Esophagus muscularis mucosa (tissue), 4 donors: Measurements from ENCODE around the gene GCNA.

ENCODE experiments used
- EP300 ChIP-seq: sonication (generic); formaldehyde crosslinking; IDR thresholded peaks from one replicate; pipeline ENCODE4 v1.6.1; 2017; ENCODE audit warnings: antibody characterized with exemption
- POLR2A ChIP-seq: fragments of 450-650 bp; IDR thresholded peaks from one replicate; pipeline ENCODE4 v1.6.1; 2017; ENCODE audit warnings: antibody characterized with exemption, moderate library complexity, mild to moderate bottlenecking, low read depth
- POLR2AphosphoS5 ChIP-seq, 2 donors: sonication (generic); formaldehyde crosslinking; IDR thresholded peaks; one replicate each; pipeline ENCODE4 v1.6.1; 2017; ENCODE audit warnings: antibody characterized with exemption in 2 of 2
- TF ChIP-seq, protein P1 (sequence below), 3 experiments: fragments of 200-600 bp in 2 of 3; fragments of 450-650 bp in 1 of 3; sonication (generic) in 2 of 3; IDR thresholded peaks; one replicate each; pipeline ENCODE4 v1.5.1; 2017 to 2019; ENCODE audit warnings: antibody characterized with exemption in 3 of 3, mild to moderate bottlenecking in 2 of 3, moderate library complexity in 1 of 3

DNA sequence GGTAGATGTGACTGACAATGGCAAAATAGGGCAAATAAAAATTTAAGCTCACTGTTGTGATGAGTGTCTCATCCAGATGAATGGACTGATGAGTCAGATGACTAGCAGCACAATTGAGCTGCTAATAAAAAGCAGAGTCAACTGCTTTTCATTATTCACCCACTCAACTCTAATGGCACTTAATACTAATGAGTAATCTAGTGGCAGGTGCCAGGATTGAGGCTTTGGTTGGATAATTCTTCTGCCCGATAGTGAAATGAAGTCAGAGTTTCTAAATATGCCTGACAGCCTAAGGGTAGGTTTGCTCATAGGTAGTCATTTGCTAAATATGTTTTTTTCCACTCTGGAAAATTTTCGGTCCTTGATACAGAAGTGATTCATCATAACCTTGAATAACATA is 34.9 kb upstream of the GCNA start:
- TF ChIP-seq, protein P1, sequence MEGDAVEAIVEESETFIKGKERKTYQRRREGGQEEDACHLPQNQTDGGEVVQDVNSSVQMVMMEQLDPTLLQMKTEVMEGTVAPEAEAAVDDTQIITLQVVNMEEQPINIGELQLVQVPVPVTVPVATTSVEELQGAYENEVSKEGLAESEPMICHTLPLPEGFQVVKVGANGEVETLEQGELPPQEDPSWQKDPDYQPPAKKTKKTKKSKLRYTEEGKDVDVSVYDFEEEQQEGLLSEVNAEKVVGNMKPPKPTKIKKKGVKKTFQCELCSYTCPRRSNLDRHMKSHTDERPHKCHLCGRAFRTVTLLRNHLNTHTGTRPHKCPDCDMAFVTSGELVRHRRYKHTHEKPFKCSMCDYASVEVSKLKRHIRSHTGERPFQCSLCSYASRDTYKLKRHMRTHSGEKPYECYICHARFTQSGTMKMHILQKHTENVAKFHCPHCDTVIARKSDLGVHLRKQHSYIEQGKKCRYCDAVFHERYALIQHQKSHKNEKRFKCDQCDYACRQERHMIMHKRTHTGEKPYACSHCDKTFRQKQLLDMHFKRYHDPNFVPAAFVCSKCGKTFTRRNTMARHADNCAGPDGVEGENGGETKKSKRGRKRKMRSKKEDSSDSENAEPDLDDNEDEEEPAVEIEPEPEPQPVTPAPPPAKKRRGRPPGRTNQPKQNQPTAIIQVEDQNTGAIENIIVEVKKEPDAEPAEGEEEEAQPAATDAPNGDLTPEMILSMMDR (IDR thresholded peaks at IDR 0.05) = no peak
- TF ChIP-seq POLR2A = no peak
- no peak for TF ChIP-seq EP300
- TF ChIP-seq POLR2AphosphoS5 (IDR thresholded peaks at IDR 0.05) = no peak
